A375 (cell line): ENCODE results near the gene PILRA. TPM values are rescaled to one million over a fixed set of nuclear protein-coding genes. Genes with fewer than 3 reads are reported as not detected.

Source experiments
- small RNA-seq: library from RNA; depleted of rRNA; stranded (forward); fragments of <200 nt; gene quantifications from one replicate; pipeline ENCODE3, GENCODE V24; 2014
- total RNA-seq: library from RNA; depleted of rRNA; stranded (reverse); fragments of >200 nt; shearing (Covaris generic); gene quantifications from 2 replicates; pipeline ENCODE4 v1.2.3, GENCODE V29; 2014; rRNA removed

The PILRA gene
- total RNA-seq = 0.24 and 0.45 TPM in 2 replicates

GRCh38 chr7:100373261-100373831, at the start of gene PILRA:
TSS of gene PILRA (plus strand) at chr7:100373487. CDS start at chr7:100373657, 170 bp downstream.

DNA sequence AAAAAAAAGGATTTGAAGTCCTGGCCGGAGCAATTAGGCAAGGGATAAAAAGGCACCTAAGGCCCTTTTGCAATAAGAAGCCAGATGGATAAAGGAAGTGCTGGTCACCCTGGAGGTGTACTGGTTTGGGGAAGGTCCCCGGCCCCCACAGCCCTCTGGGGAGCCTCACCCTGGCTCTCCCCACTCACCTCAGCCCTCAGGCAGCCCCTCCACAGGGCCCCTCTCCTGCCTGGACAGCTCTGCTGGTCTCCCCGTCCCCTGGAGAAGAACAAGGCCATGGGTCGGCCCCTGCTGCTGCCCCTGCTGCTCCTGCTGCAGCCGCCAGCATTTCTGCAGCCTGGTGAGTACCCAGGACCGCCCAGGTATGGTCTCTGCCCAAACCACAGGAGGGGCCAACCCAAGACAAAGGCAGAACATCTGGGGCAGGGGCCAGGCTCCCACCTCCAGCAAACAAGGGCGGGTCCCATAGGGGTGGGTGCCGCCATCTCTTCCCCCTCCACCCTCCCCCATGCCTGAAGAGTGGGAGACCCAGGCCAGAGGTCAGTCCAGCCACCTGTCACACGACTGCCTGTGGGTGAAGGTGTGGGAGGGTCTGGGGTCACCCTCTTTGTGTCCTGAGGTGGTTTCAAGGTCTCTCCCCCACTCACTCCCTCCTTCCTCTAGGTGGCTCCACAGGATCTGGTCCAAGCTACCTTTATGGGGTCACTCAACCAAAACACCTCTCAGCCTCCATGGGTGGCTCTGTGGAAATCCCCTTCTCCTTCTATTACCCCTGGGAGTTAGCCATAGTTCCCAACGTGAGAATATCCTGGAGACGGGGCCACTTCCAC, 15.0 kb upstream of the PILRA start, which contains the start of gene PILRB:
TSS of gene PILRB (plus strand) at position 91 of the 830 bp plus-strand sequence. CDS start at position 277, 186 bp downstream.

DNA sequence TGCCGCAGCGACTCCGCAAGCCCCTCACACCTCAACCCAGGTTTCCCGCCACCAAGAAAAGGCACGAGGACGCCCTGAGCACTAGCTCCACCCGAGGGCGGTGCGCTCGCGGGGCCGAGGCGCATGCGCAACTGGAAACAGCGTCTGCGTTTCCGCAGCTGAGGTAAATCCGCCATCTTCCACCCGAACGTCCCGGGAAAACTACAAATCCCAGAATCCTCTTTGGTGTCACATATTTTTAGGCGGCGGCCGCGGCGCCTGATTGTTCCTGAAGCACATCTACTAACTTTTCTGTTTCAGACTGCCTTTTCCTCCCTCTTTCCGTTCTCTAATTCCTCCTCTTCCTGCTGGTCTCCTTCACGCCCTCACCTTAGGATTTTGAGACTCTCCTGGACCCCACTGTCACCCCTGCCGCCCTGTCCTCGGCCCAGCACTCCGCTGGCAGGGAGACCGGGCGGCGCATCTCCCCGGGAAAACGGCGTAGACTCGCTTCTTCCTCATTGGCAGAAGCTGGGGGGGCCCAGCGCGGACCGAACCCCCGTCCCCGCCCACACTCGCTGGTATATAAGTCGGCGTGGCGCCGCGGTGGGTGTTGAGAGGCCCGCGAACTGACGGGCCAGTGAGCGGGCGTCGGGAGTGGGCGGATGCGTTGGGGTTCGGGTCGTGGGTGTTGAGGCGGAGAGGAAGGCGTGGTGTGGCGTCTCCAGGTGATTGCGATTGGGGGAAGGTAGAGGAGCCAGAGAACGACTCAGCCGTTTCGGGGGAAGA, 55.1 kb downstream of the PILRA start, which contains the start of gene ZCWPW1:
TSS of gene ZCWPW1 (minus strand) at position 505 of the 768 bp plus-strand sequence. CDS start 8,054 bp downstream, outside the sequence.

DNA sequence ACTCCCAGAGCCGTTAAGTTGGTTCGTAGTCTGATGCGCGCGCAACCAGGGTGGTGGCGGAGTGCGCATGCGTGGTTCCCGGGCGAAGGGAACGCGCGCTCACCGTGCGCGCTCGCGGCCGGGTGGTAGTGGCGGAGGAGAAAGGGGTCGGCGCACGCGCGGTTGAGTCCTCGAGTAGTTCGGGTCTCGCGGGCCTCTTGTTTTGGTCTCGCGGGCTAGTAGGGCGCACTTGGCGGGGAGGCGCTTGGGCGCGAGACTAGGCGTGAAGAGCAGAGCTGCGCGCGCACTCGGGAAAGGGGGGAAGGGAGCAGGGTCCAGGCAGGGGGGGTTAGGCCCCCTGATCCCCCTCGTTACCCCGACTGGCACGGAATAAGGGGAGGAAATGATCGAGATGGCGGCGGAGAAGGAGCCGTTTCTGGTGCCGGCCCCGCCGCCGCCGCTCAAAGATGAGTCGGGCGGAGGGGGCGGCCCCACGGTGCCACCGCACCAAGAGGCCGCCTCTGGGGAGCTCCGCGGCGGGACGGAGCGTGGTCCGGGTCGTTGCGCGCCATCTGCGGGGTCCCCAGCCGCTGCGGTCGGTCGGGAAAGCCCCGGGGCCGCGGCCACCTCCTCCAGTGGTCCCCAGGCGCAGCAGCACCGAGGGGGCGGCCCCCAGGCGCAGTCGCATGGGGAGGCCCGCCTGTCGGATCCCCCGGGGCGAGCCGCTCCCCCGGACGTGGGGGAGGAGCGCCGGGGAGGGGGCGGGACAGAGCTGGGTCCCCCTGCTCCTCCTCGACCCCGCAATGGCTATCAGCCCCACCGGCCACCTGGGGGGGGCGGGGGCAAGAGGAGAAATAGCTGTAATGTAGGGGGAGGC, 56.6 kb downstream of the PILRA start, which contains the start of gene MEPCE:
TSS of gene MEPCE (plus strand) at position 195 of the 856 bp plus-strand sequence. CDS start at position 383, 188 bp downstream.

Small RNAs within 50 kb of the gene (small RNA-seq; reads per million reads assigned to genes)
- not detected for gene RF00019

Other genes with a start within 250 kb of the PILRA start
- gene MBLAC1, start 246.5 kb upstream of the PILRA start, total RNA-seq = 4.8 and 6.3 TPM in 2 replicates
- gene LAMTOR4, start 224.6 kb upstream of the PILRA start, total RNA-seq = 172 and 196 TPM in 2 replicates
- 17.1 and 26.5 TPM in 2 replicates for gene TRAPPC14, start 214.8 kb upstream of the PILRA start, total RNA-seq
- 1.6 and 2.2 TPM in 2 replicates for gene GAL3ST4, start 204.9 kb upstream of the PILRA start, total RNA-seq
- gene GPC2, start 196.1 kb upstream of the PILRA start, total RNA-seq = 0.72 and 1.2 TPM in 2 replicates
- gene STAG3, start 195.6 kb upstream of the PILRA start, total RNA-seq = 0.45 and 1.2 TPM in 2 replicates
- gene PVRIG, start 153.5 kb upstream of the PILRA start, total RNA-seq = not detected in 2 replicates
- not detected in 2 replicates for gene SPDYE3, start 65.8 kb upstream of the PILRA start, total RNA-seq
- gene PILRB, start 15.4 kb upstream of the PILRA start, total RNA-seq = 31.3 and 37.6 TPM in 2 replicates
- 0.66 and 2.4 TPM in 2 replicates for gene ZCWPW1, start 55.2 kb downstream of the PILRA start, total RNA-seq
- 55.1 and 59.2 TPM in 2 replicates for gene MEPCE, start 56.3 kb downstream of the PILRA start, total RNA-seq
- gene PPP1R35, start 63.0 kb downstream of the PILRA start, total RNA-seq = 72.5 and 77.9 TPM in 2 replicates
- 0.38 and 0.61 TPM in 2 replicates for gene SPACDR, start 90.8 kb downstream of the PILRA start, total RNA-seq
- gene TSC22D4, start 105.7 kb downstream of the PILRA start, total RNA-seq = 29.2 and 38.4 TPM in 2 replicates
- 0.08 and 0.42 TPM in 2 replicates for gene NYAP1, start 110.4 kb downstream of the PILRA start, total RNA-seq
- 6.7 and 12.5 TPM in 2 replicates for gene AGFG2, start 165.7 kb downstream of the PILRA start, total RNA-seq
- gene SAP25, start 200.4 kb downstream of the PILRA start, total RNA-seq = not detected in 2 replicates
- gene LRCH4, start 212.6 kb downstream of the PILRA start, total RNA-seq = 10.8 and 12.8 TPM in 2 replicates
- gene FBXO24, start 212.8 kb downstream of the PILRA start, total RNA-seq = 0.69 and 3.8 TPM in 2 replicates
- gene PCOLCE, start 228.9 kb downstream of the PILRA start, total RNA-seq = 143 and 144 TPM in 2 replicates
- gene MOSPD3, start 239.1 kb downstream of the PILRA start, total RNA-seq = 8.6 and 14.9 TPM in 2 replicates